ENCODE results near the gene CNTNAP2.
A peak's percentile ranks its signal among the peaks of the same experiment; 100 is the strongest.

CNTNAP2 gene

DNA sequence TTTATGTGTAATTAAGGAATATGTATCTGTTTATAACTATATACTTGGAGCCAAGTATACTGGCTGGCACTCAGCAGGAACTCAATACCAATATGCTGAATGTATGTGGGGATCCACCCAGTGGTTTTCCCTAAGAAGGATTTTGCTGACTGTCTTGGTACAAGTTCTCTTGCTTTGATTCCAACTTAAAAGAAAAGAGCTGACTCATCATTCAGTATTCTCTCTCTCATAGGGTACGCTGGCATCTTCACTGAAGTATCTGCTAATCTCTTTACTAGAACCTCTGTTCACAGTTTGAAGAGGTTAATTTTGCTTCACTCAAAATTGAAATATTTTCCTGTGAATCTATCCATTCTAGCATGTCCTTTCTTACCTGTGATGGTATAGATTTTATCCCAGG is 1044.8 kb downstream of the CNTNAP2 start:
- CTCF ChIA-PET = no interaction called here
- 100% methylated on average over 1 of the region's 1 CpG for WGBS (ENCODE audit: insufficient coverage)

DNA sequence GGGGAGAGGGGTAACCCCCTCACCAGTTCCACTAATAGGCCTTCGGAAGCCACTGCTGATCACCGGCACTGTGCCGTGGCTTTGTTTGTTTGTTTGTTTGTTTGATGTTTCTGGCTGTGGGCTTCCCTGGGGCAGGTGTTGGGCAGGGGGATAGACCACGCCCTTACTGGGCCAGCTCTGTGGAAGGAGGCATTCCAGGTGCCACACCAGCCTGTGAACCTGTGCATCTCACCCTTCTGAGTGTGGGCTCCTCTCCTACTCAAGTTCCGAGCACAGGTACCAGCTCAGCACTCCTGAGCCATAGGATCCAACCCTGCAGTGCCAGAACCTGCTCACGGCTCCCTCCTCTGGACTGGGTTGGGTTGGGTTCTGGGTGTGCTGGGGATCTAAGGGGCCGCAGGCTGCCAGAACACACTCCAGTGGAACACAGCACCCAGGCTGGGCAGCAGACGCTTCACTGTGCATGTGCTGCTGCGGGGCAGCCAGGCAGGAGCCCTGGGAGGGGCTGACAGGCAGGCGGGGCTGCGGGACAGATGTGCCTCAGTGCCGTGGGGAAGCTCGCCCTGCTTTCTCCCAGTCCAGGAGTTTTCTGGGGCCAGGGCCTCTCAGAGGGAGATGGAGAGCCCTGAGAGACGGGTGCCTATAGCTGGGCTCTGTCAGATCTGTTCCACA is 1053.9 kb downstream of the CNTNAP2 start:
- Histone ChIP-seq H3K27ac (ENCODE audit: insufficient read depth in 1 of 2, low read depth in 1 of 2, low read length in 2 of 2, poor library complexity in 1 of 2, severe bottlenecking in 2 of 2) (no peak overlapping the region), H3K4me3 (ENCODE audit: control insufficient read depth in 1 of 7, extremely low read depth in 1 of 7, insufficient read depth in 4 of 7, low read depth in 2 of 7, low read length in 6 of 7) (no peak overlapping the region), H3K9me3 (ENCODE audit: control extremely low read depth in 1 of 5, control insufficient read depth in 4 of 5, insufficient read depth in 2 of 5, low read depth in 1 of 5, low read length in 4 of 5) (no peaks in the 10 kb centered on the region), H3K36me3 (ENCODE audit: control insufficient read depth in 4 of 4, insufficient read depth in 4 of 4, low read length in 3 of 4) (no peaks in the 10 kb centered on the region), H3K27me3 (replicated peaks in 2 of 5; ENCODE audit: control insufficient read depth in 4 of 5, insufficient read depth in 5 of 5, low read length in 4 of 5) (no peaks in the 10 kb centered on the region), H3K4me1 (ENCODE audit: control extremely low read depth in 1 of 4, control insufficient read depth in 4 of 4, insufficient read depth in 4 of 4, low read length in 3 of 4) (no peaks in the 10 kb centered on the region)
- CTCF ChIA-PET = no interaction called here
- WGBS (ENCODE audit: insufficient coverage) = 95% methylated on average over 9 of the region's 14 CpGs
- no peak for DNase-seq
- POLR2A ChIA-PET = no interaction called here

More for the DNA sequence above, 1044.8 kb downstream of the CNTNAP2 start:
- Histone ChIP-seq H3K4me3 (ENCODE audit: control insufficient read depth in 1 of 7, extremely low read depth in 1 of 7, insufficient read depth in 4 of 7, low read depth in 2 of 7, low read length in 6 of 7) (no peak overlapping the region), H3K36me3 (ENCODE audit: control insufficient read depth in 4 of 4, insufficient read depth in 4 of 4, low read length in 3 of 4) (no peaks in the 10 kb centered on the region), H3K27ac (ENCODE audit: insufficient read depth in 1 of 2, low read depth in 1 of 2, low read length in 2 of 2, poor library complexity in 1 of 2, severe bottlenecking in 2 of 2) (no peak overlapping the region), H3K27me3 (replicated peaks in 2 of 5; ENCODE audit: control insufficient read depth in 4 of 5, insufficient read depth in 5 of 5, low read length in 4 of 5) (no peaks in the 10 kb centered on the region), H3K4me1 (ENCODE audit: control extremely low read depth in 1 of 4, control insufficient read depth in 4 of 4, insufficient read depth in 4 of 4, low read length in 3 of 4) (no peaks in the 10 kb centered on the region), H3K9me3 (ENCODE audit: control extremely low read depth in 1 of 5, control insufficient read depth in 4 of 5, insufficient read depth in 2 of 5, low read depth in 1 of 5, low read length in 4 of 5) (no peaks in the 10 kb centered on the region)
- POLR2A ChIA-PET = no interaction called here
- no peak for DNase-seq

DNA sequence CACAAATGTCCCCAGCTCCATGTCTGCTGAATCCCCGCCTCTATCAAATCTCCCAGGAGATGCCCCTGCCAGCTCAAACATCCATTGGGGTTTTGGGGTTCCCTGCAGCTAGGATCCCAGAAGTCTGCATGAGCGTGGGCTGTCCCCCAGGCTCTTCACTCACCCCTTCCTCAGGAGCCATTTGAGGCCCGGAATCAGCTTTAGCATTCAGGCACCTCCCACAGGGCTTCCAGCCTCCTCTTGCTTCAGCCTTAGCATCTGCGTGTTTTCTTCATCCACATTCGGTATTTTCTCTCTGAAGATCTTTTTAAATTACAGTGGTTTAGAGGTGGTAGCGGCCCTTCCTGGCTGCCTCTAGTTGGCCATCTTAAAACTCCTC is 1054.4 kb downstream of the CNTNAP2 start:
- ChIA-PET CTCF (no interaction called here), POLR2A (no interaction called here)
- H3K36me3 ChIP-seq (ENCODE audit: control insufficient read depth in 4 of 4, insufficient read depth in 4 of 4, low read length in 3 of 4) = no peaks in the 10 kb centered on the region
- no peaks in the 10 kb centered on the region for H3K9me3 ChIP-seq (ENCODE audit: control extremely low read depth in 1 of 5, control insufficient read depth in 4 of 5, insufficient read depth in 2 of 5, low read depth in 1 of 5, low read length in 4 of 5)
- no peaks in the 10 kb centered on the region for H3K27me3 ChIP-seq (replicated peaks in 2 of 5; ENCODE audit: control insufficient read depth in 4 of 5, insufficient read depth in 5 of 5, low read length in 4 of 5)
- no peak for DNase-seq
- no peaks in the 10 kb centered on the region for H3K4me1 ChIP-seq (ENCODE audit: control extremely low read depth in 1 of 4, control insufficient read depth in 4 of 4, insufficient read depth in 4 of 4, low read length in 3 of 4)
- no peak overlapping the region for H3K27ac ChIP-seq (ENCODE audit: insufficient read depth in 1 of 2, low read depth in 1 of 2, low read length in 2 of 2, poor library complexity in 1 of 2, severe bottlenecking in 2 of 2)
- H3K4me3 ChIP-seq (ENCODE audit: control insufficient read depth in 1 of 7, extremely low read depth in 1 of 7, insufficient read depth in 4 of 7, low read depth in 2 of 7, low read length in 6 of 7) = no peak overlapping the region
- WGBS (ENCODE audit: insufficient coverage) = 92% methylated on average over 4 of the region's 6 CpGs

DNA sequence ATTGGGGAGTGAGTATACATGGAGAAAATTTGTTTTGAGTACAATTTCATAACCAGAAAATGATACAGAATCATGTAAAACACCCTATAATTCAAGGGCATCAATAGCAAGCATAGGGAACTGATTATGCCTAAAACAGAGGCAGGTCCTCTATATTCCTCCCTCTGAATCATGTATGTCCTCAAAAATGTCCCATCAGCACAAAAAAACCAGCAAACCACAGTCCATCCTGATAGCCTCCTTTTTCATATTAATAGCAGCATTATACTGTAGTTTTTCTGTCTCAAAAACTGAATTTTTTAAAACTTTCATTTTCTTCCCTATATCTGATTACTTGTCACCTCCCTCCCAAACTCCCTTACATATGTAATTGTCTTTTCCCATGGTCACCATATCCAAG is 1057.3 kb downstream of the CNTNAP2 start:
- H3K27me3 ChIP-seq (replicated peaks in 2 of 5; ENCODE audit: control insufficient read depth in 4 of 5, insufficient read depth in 5 of 5, low read length in 4 of 5) = no peaks in the 10 kb centered on the region
- no peaks in the 10 kb centered on the region for H3K4me1 ChIP-seq (ENCODE audit: control extremely low read depth in 1 of 4, control insufficient read depth in 4 of 4, insufficient read depth in 4 of 4, low read length in 3 of 4)
- H3K36me3 ChIP-seq (ENCODE audit: control insufficient read depth in 4 of 4, insufficient read depth in 4 of 4, low read length in 3 of 4) = no peaks in the 10 kb centered on the region
- CTCF ChIA-PET = no interaction called here
- POLR2A ChIA-PET = no interaction called here
- H3K4me3 ChIP-seq (ENCODE audit: control insufficient read depth in 1 of 7, extremely low read depth in 1 of 7, insufficient read depth in 4 of 7, low read depth in 2 of 7, low read length in 6 of 7) = no peak overlapping the region
- no peak for DNase-seq
- no peak overlapping the region for H3K27ac ChIP-seq (ENCODE audit: insufficient read depth in 1 of 2, low read depth in 1 of 2, low read length in 2 of 2, poor library complexity in 1 of 2, severe bottlenecking in 2 of 2)
- H3K9me3 ChIP-seq (ENCODE audit: control extremely low read depth in 1 of 5, control insufficient read depth in 4 of 5, insufficient read depth in 2 of 5, low read depth in 1 of 5, low read length in 4 of 5) = no peaks in the 10 kb centered on the region

DNA sequence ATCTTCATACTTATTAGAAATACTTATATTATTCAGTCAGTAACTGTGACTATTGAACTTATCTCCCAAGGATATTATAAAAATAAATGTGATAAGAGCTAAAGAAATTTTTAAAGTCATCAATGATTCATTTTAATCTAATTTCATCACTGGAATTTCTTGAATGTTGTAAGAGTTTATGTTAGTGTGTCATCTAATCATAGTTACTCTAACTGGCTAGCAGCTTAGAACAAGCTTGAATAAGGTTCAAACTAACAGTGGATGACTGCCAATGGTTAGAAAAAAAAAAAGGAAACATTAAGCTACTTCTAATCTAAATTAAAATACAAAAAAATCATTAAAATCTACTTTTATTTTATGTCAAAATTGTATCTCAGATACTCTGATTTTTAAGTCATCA is 1066.3 kb downstream of the CNTNAP2 start:
- H3K4me1 ChIP-seq (ENCODE audit: control extremely low read depth in 1 of 4, control insufficient read depth in 4 of 4, insufficient read depth in 4 of 4, low read length in 3 of 4) = no peaks in the 10 kb centered on the region
- ChIA-PET CTCF (interaction anchor here (1.1 kb wide), 1 partner anchor 11 kb away, joined by 3 read pairs; no protein-coding TSS in a partner anchor), POLR2A (no interaction called here)

DNA sequence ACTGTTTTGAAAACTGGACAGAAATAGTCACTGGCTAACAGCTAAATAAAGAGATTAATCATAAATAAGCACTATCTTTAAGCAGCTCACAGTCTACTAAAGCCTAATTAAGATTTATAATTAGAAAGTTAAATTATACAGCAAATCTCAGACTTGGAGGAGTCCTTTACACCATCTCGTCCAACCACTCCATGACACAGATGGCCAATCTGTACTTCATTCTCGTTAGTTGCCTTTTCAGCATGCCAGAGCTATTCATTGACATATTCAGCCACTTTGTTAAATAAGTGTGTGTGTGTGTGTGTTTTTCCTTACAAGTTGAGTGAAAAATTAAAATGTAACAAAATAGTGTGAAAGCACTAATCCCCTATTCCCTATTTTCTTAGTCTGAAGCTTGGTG is 1066.7 kb downstream of the CNTNAP2 start:
- no CpG with 5 or more reads among the region's 2 CpGs for WGBS (ENCODE audit: insufficient coverage)
- POLR2A ChIA-PET = no interaction called here
- no peak for DNase-seq
- H3K27me3 ChIP-seq (replicated peaks in 2 of 5; ENCODE audit: control insufficient read depth in 4 of 5, insufficient read depth in 5 of 5, low read length in 4 of 5) = no peaks in the 10 kb centered on the region
- no peaks in the 10 kb centered on the region for H3K36me3 ChIP-seq (ENCODE audit: control insufficient read depth in 4 of 4, insufficient read depth in 4 of 4, low read length in 3 of 4)
- CTCF ChIA-PET = interaction anchor here (1.1 kb wide), 1 partner anchor 11 kb away, joined by 3 read pairs; no protein-coding TSS in a partner anchor
- no peak overlapping the region for H3K27ac ChIP-seq (ENCODE audit: insufficient read depth in 1 of 2, low read depth in 1 of 2, low read length in 2 of 2, poor library complexity in 1 of 2, severe bottlenecking in 2 of 2)
- peaks cover 0 to 1% (median 0%) of the 10 kb centered on the region in 5 experiments for H3K9me3 ChIP-seq (ENCODE audit: control extremely low read depth in 1 of 5, control insufficient read depth in 4 of 5, insufficient read depth in 2 of 5, low read depth in 1 of 5, low read length in 4 of 5)
- H3K4me1 ChIP-seq (ENCODE audit: control extremely low read depth in 1 of 4, control insufficient read depth in 4 of 4, insufficient read depth in 4 of 4, low read length in 3 of 4) = peaks cover 0 to 3% (median 3%) of the 10 kb centered on the region in 4 experiments
- no peak overlapping the region for H3K4me3 ChIP-seq (ENCODE audit: control insufficient read depth in 1 of 7, extremely low read depth in 1 of 7, insufficient read depth in 4 of 7, low read depth in 2 of 7, low read length in 6 of 7)

More for the DNA sequence above, 1066.3 kb downstream of the CNTNAP2 start:
- Histone ChIP-seq H3K27me3 (replicated peaks in 2 of 5; ENCODE audit: control insufficient read depth in 4 of 5, insufficient read depth in 5 of 5, low read length in 4 of 5) (no peaks in the 10 kb centered on the region), H3K27ac (ENCODE audit: insufficient read depth in 1 of 2, low read depth in 1 of 2, low read length in 2 of 2, poor library complexity in 1 of 2, severe bottlenecking in 2 of 2) (no peak overlapping the region), H3K36me3 (ENCODE audit: control insufficient read depth in 4 of 4, insufficient read depth in 4 of 4, low read length in 3 of 4) (no peaks in the 10 kb centered on the region), H3K4me3 (ENCODE audit: control insufficient read depth in 1 of 7, extremely low read depth in 1 of 7, insufficient read depth in 4 of 7, low read depth in 2 of 7, low read length in 6 of 7) (no peak overlapping the region), H3K9me3 (ENCODE audit: control extremely low read depth in 1 of 5, control insufficient read depth in 4 of 5, insufficient read depth in 2 of 5, low read depth in 1 of 5, low read length in 4 of 5) (peaks cover 0 to 1% (median 0%) of the 10 kb centered on the region in 5 experiments)
- DNase-seq = no peak

DNA sequence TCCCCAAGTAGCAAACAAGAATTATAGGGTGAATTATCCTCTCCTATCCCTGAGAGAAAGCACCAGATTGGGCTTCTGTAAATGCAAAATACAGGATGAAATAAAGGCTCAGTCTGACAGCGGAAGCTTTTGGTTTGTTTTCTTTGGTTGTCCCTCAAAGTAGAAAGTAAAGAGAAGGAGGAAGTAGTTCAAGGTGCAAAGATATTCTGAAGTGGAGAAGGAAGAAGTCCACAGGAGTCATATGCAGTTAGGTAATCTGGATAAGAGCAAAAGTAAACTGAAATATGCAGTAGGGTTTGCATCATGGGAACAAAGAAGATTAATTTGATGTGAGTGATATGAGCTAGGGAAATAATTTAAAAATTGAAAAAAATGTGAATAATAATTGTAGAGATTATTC is 1071.9 kb downstream of the CNTNAP2 start:
- ChIA-PET POLR2A (no interaction called here), CTCF (interaction anchor here (0.8 kb wide), 1 partner anchor 1781 kb away, joined by 3 read pairs; no protein-coding TSS in a partner anchor)
- DNase-seq = peak; percentile 3 to 59 (median 40)
- H3K4me3 ChIP-seq (ENCODE audit: control insufficient read depth in 1 of 7, extremely low read depth in 1 of 7, insufficient read depth in 4 of 7, low read depth in 2 of 7, low read length in 6 of 7) = no peak overlapping the region
- peaks cover 0 to 1% (median 0%) of the 10 kb centered on the region in 5 experiments for H3K9me3 ChIP-seq (ENCODE audit: control extremely low read depth in 1 of 5, control insufficient read depth in 4 of 5, insufficient read depth in 2 of 5, low read depth in 1 of 5, low read length in 4 of 5)
- peaks cover 0 to 4% (median 3%) of the 10 kb centered on the region in 4 experiments for H3K4me1 ChIP-seq (ENCODE audit: control extremely low read depth in 1 of 4, control insufficient read depth in 4 of 4, insufficient read depth in 4 of 4, low read length in 3 of 4)
- no peaks in the 10 kb centered on the region for H3K27me3 ChIP-seq (replicated peaks in 2 of 5; ENCODE audit: control insufficient read depth in 4 of 5, insufficient read depth in 5 of 5, low read length in 4 of 5)
- 8% methylated on average over 1 of the region's 1 CpG for WGBS (ENCODE audit: insufficient coverage)
- no peak overlapping the region for H3K27ac ChIP-seq (ENCODE audit: insufficient read depth in 1 of 2, low read depth in 1 of 2, low read length in 2 of 2, poor library complexity in 1 of 2, severe bottlenecking in 2 of 2)
- H3K36me3 ChIP-seq (ENCODE audit: control insufficient read depth in 4 of 4, insufficient read depth in 4 of 4, low read length in 3 of 4) = no peaks in the 10 kb centered on the region

All from common myeloid progenitor, CD34-positive (primary cell).